HG03097 (cell line): ENCODE results near the gene HSD17B10.
"Not testable (repeated sequence)": the region's sequence is repeated elsewhere in the genome, so short reads cannot be mapped to it uniquely, and the experiment has no call there.

Source experiments
- ATAC-seq: cut with Tn5 transposase; IDR thresholded peaks from one replicate; pipeline ENCODE4 v1.9.1; 2021; ENCODE audit not compliant: unreplicated experiment, low FRiP score

Gene HSD17B10

GRCh38 chrX:53438174-53438831, 4.1 kb upstream of the HSD17B10 start:
- no peak for ATAC-seq

DNA sequence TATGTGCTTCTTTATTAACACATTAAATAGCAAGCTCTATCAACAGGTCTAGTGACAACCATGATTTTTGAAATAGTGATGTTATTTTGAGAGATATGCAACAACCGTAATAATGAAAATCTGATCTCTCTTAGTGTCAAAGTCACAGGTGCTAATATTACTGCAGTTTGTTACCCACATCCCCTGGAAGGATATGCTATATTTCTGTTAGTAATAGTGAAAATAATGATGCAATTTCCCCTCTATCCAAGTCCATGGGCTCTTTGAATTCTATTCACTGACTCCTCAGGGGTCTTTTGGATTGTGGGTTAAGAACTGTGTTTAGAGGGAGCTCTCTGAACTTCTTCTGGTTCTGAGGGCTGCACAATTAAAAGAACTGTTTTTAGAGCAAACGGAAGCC, 3.0 kb upstream of the HSD17B10 start:
- ATAC-seq = no peak

GRCh38 chrX:53435997-53436396, 1.8 kb upstream of the HSD17B10 start:
- ATAC-seq = peak; percentile 76

DNA sequence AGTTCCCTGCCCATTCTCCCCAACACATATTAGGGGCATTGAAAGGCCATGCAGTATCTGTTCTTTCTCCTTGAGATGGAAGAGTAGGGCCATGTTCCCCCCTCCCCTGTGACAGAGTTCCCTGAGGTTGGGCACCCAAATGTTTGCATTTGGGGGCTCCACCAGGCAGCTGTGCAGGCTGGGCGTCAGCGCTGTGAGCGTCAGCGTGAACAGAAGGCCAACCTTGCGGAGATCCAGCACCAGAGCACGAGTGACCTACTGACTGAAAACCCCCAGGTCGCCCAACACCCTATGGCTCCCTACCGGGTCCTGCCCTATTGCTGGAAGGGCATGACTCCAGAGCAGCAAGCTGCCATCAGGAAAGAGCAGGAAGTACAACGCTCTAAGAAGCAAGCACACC, 3.9 kb downstream of the HSD17B10 start:
- no peak for ATAC-seq

- no peak for ATAC-seq
Observed at GRCh38 chrX:53429755-53430154, 4.4 kb downstream of the HSD17B10 start.

- no peak for ATAC-seq
Observed at GRCh38 chrX:53422861-53423306, 11.3 kb downstream of the HSD17B10 start, which contains the start of gene RIBC1. RIBC1 (plus strand) TSS chrX:53422873; CDS start chrX:53426277, 3,404 bp downstream.

DNA sequence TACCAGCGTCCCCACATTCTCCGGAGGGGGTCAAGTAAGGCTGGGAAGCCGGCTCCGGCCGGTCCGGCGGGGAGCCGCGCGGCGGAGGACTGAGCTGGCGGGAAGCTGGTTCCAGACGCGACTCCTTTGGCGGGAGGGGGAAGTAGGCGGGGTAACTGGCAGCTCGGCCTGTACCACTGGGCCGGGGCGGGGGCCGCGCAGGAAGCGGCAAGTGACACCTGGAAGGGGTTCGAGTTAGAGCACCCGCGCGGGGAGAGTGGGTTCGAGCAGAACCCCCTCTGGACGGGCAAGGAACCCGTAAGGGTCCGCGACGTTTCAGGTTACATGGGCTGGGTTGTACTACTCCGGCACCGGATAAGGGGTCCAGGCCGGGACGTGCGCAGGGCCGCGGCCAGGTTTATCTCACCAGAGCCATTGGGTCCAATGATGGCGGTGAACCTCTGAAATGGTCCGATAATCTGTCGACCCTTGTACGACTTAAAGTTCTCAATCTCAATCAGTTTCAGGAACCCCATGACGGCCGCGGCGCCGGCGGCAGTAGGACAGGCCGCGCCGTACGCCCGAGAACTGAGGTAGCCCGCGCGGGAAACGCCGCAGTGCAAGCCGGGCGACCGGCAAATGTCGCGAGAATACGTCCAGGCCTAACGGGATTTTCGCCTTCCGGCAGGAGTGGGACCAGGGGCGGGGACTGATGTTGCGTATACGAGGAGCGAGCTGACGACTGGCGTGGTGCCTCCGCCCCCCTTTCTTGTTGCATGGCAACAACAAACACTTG, 11.9 kb downstream of the HSD17B10 start, which contains the start of gene SMC1A:
Gene SMC1A, minus strand, starts transcription at position 569 of the 775 bp plus-strand sequence. Its CDS starts 54 bp downstream, at position 515.
- ATAC-seq = peak; percentile 92

DNA sequence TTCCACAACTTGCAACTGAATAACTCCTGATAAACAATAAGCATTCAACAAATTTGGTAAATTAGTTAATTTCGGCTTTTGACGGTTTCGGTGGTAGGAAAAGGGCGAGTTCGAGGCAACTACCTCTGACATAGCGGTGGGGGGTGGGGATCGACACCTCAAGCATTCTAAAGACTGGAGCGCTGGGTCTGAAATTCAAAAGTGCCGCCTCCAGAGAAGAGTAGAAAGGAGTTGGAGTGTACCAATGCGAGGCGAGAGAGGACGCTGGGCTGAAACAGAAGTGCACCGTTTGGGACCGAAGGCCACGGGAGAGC, 12.4 kb downstream of the HSD17B10 start:
- no peak for ATAC-seq

DNA sequence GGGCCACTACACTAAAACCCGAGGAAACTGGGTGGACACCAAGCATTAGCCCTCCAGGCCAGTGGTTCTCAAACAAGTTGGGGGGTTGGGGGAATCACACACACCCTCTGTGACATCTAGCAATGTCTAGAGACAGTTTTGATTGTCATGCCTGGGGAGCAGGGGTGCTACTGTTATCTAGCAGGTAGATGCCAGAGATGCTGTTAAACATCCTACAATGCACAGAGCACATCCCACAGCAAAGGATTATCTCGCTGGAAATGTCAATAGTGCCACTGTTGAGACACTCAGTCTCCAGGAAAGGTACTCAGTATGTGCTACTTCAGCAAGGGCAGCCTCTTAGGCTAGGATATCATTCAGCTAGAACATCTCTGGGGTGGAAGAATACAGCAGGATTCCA, 13.0 kb downstream of the HSD17B10 start:
- no peak for ATAC-seq

- ATAC-seq = not testable (repeated sequence)
Observed at GRCh38 chrX:53420351-53420750, 13.8 kb downstream of the HSD17B10 start.

GRCh38 chrX:53412446-53412845, 21.7 kb downstream of the HSD17B10 start:
- no peak for ATAC-seq

GRCh38 chrX:53403535-53403934, 30.6 kb downstream of the HSD17B10 start:
- no peak for ATAC-seq

DNA sequence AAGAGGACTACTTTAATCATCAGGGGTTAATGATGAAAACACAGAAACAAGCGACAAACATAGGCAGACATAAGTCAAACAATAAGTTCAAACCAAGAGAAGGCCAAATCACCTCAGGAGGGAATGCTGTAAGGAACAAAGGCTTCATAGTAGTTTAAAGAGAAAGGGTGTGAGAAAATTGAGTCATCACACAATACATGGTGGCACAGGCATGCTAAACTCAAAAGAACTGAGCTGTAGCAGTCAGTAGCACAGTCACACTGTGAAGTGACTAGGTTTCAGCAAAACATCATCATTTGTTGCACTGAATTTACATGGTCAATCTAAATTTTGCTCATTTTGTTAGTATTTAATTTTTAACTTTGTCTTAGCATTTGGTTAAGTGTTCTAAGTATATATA, 36.0 kb downstream of the HSD17B10 start:
- no peak for ATAC-seq

DNA sequence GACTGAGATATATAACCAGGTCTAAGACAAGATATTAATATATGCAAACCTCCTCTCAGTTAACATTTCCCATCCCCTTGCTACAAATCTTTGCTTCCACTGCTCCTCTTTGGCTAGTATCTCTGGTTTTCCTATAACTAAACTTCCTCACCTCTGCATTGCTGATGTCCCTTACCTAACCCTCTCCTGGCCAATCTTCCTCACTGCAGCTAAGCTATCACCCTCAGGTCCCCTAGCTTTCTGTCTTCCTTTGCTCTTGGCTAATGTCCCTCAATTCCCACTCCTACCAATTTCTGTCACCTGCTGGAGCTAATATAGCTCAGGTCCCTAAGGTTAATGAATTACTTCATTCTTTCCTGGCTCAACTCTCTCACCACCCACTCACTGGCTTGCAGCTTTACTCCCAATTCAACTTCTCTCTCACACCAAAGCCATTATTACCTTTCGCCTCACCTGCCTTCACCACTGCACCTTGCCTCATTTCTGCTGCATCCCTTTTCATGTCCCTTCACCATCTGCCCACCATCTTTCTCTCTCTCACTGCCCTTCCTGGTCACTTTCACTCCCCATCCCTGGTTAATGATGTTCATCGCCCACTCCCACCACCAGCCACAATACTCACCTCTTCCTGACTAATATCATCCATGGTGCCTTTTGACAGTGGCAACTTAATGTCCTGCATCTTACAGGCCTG, 38.4 kb downstream of the HSD17B10 start:
- ATAC-seq = no peak

GRCh38 chrX:53383376-53384076, 50.6 kb downstream of the HSD17B10 start:
- no peak for ATAC-seq
